ENCODE results near the gene STK10. TPM values are rescaled to one million over a fixed set of nuclear protein-coding genes. Genes with fewer than 3 reads are reported as not detected.

The STK10 gene
- total and polyA plus RNA-seq, 9 of the 15 experiments (the other 6 are each of a cell fraction or from before 2014, with no cell fraction given): 0.30 to 6.7 (median 2.4) TPM

DNA sequence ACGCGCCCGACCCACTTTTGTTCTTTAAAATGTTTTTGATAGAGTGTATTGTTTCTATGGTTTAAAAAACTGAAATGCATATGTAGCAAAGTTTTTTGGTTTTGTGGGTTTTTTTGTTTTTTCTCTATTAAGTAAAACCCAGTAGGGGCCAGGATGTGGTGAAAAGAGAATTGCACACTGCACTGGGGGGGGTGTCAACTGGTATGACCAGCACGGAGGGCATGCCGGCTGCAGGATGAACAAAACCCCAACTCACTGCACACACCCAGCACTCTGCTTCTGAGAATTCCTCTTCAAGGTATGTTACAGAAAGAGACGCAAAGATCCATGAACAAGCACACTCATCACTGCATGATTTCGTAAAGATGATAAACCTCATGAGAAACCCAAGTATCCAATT lies 75.0 kb downstream of the STK10 start (continued):
- TF ChIP-seq, protein P1, sequence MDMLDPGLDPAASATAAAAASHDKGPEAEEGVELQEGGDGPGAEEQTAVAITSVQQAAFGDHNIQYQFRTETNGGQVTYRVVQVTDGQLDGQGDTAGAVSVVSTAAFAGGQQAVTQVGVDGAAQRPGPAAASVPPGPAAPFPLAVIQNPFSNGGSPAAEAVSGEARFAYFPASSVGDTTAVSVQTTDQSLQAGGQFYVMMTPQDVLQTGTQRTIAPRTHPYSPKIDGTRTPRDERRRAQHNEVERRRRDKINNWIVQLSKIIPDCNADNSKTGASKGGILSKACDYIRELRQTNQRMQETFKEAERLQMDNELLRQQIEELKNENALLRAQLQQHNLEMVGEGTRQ (CRISPR knock-in tag; IDR thresholded peaks at IDR 0.05): no peak
- TF ChIP-seq ZNF583 (CRISPR knock-in tag; IDR thresholded peaks at IDR 0.05): no peak
- no peak for TF ChIP-seq SIX5 (IDR thresholded peaks at IDR 0.05; ENCODE audit: borderline replicate concordance in 1 of 2, insufficient read depth in 1 of 2, low read depth in 1 of 2, low read length in 2 of 2)
- TF ChIP-seq NR3C1 (CRISPR knock-in tag; IDR thresholded peaks at IDR 0.05): no peak

DNA sequence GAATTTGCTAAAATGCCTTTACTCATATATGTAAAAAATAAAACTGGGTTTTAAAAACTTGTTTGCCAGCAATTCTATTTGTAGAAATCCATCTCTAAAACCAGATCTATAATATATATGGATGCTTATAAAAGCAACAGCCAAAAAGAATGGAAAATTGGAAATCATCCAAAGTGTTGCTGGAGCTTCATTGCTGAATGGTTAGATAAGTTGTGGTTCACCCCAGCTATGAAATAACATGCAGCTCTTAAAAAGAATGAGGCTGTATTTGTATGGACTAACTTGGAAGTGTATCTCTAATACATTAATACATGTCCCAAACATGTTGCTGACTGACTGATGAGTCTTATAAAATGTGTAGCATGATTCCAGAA lies 76.2 kb downstream of the STK10 start:
- Histone ChIP-seq H3K36me3 (ENCODE audit: control insufficient read depth, insufficient read depth, low read length) (no peaks in the 10 kb centered on the region), H3K9me3 (replicated peaks; ENCODE audit: control insufficient read depth, insufficient read depth, low read depth, low read length) (no peaks in the 10 kb centered on the region), H3K27me3 (ENCODE audit: control insufficient read depth in 2 of 2, insufficient read depth in 2 of 2, low read length in 2 of 2) (0 out of 5 replicates have a peak, but pooled peaks cover 0 to 5% of the 10 kb centered on the region in 2 experiments), H3K9ac (ENCODE audit: insufficient read depth in 1 of 2, low read depth in 2 of 2, low read length in 2 of 2) (no peak overlapping the region), H3K4me1 (replicated peaks in 1 of 2; ENCODE audit: control insufficient read depth in 2 of 2, insufficient read depth in 2 of 2, low read length in 2 of 2) (peaks cover 21 to 22% of the 10 kb centered on the region in 2 experiments; a peak in 4 of 5 replicates), H3K4me2 (ENCODE audit: insufficient read depth, low read length) (no peak overlapping the region; the same call in 1 of the 2 replicates), H3K9me1 (ENCODE audit: control insufficient read depth, insufficient read depth, low read length) (no peaks in the 10 kb centered on the region), H3K27ac (ENCODE audit: extremely low read depth, low read depth, low read length) (no peak overlapping the region), H3K79me2 (ENCODE audit: control insufficient read depth, insufficient read depth, low read length) (no peaks in the 10 kb centered on the region), H3K4me3 (no peak overlapping the region), H4K20me1 (replicated peaks; ENCODE audit: control insufficient read depth, insufficient read depth, low read length) (no peaks in the 10 kb centered on the region), H2AFZ (ENCODE audit: low read depth, low read length) (no peak overlapping the region)
- intact Hi-C loops (cut with micrococcal nuclease) (loop anchor here (1.0 to 5.0 kb wide), 2 partner anchors 40 to 76 kb away; partner anchors contain the start of gene STK10), in situ Hi-C loops (cut with MboI) (loop anchor here (5.0 to 10.0 kb wide), 2 partner anchors 75 to 253 kb away; partner anchors contain the start of gene STK10)
- POLR2A ChIA-PET: interaction anchor here (0.6 to 1.2 kb wide), 2 partner anchors 24 to 76 kb away, joined by 3 read pairs; partner anchors contain the start of gene STK10
- ATAC-seq (no peak), DNase-seq (ENCODE audit: extremely low read depth in 1 of 4, low spot score in 3 of 4) (no peak), FAIRE-seq (peak; percentile 6)
- BruUV-seq (replicated peaks): no TSS peak
- TF ChIP-seq NFIC (IDR thresholded peaks at IDR 0.05) (peak; percentile 56), SIRT6 (IDR thresholded peaks at IDR 0.05; ENCODE audit: low read depth, low read length) (no peak)
- CTCF ChIA-PET (ENCODE audit: low intra/inter-chr PET ratio): interaction anchor here (1.2 kb wide), 1 partner anchor 77 kb away, joined by 3 read pairs; no protein-coding TSS in a partner anchor
